K562 (cell line): ENCODE results near the gene PRXL2B. TPM values are rescaled to one million over a fixed set of nuclear protein-coding genes. Genes with fewer than 3 reads are reported as not detected.

Source experiments
- ATAC-seq: fragments of 200-7000 bp; cut with Tn5 transposase; 3 replicates; pipeline ENCODE4 v1.9.1; 2020; ENCODE audit warnings: moderate library complexity
- BruUV-seq: library from RNA; stranded (reverse); fragments of 400-500 nt; replicated peaks from 2 replicates; lab custom pipeline; 2021; lab: Mats Ljungman, UMichigan
- CTCF ChIA-PET: fragments of 300-600 bp; formaldehyde crosslinking; extraction: SDS; loops from one replicate; lab custom pipeline; 2021; ENCODE audit warnings: low intra/inter-chr PET ratio; lab: Yijun Ruan, JAX
- POLR2A ChIA-PET: fragments of 300-600, 350-650 bp; sonication (Branson Sonifier 250); formaldehyde crosslinking; extraction: SDS; loops from one replicate; lab custom pipeline; 2021; ENCODE audit warnings: antibody characterized with exemption, inconsistent platforms; lab: Yijun Ruan, JAX
- DNase-seq, 4 experiments: peaks; one replicate each; pipeline versions ENCODE4 v3.0.0 to v3.0.0-alpha.2; 2011 to 2018; ENCODE audit warnings: low spot score in 3 of 4, mixed read lengths in 3 of 4; ENCODE audit errors: extremely low read depth in 1 of 4
- FAIRE-seq: peaks from 2 replicates; lab custom pipeline; 2011; peaks lifted over from hg19 to GRCh38; lab: Jason Lieb, UNC
- H2AFZ ChIP-seq: 2 replicates; pipeline ENCODE4 v1.6.0; 2011; ENCODE audit warnings: low read depth, low read length, control low read depth, inconsistent platforms
- H3K27ac ChIP-seq: fragments of 200-600 bp; 3 replicates; pipeline ENCODE4 v1.8.0; 2011; ENCODE audit warnings: low read depth, mild to moderate bottlenecking, control low read depth, inconsistent platforms, low read length, moderate library complexity, mixed read lengths; ENCODE audit errors: extremely low read depth
- H3K27me3 ChIP-seq, 2 experiments: fragments of 300-600 bp in 1 of 2; 2 replicates in 1 of 2; 3 replicates in 1 of 2; pipeline versions ENCODE4 v1.6.0 to v1.8.0; 2011; ENCODE audit warnings: inconsistent platforms in 2 of 2, low read length in 2 of 2, mild to moderate bottlenecking in 1 of 2, mixed read lengths in 1 of 2, moderate library complexity in 1 of 2; ENCODE audit not compliant: control insufficient read depth in 2 of 2, insufficient read depth in 2 of 2
- H3K36me3 ChIP-seq: fragments of 300-600 bp; 3 replicates; pipeline ENCODE4 v1.8.0; 2011; ENCODE audit warnings: mild to moderate bottlenecking, low read length, inconsistent platforms; ENCODE audit not compliant: control insufficient read depth, insufficient read depth
- H3K4me1 ChIP-seq, 2 experiments: fragments of 200-600 bp in 1 of 2; replicated peaks in 1 of 2; 2 replicates in 1 of 2; 3 replicates in 1 of 2; pipeline versions ENCODE4 v1.5.1 to v1.8.0; 2011; ENCODE audit warnings: inconsistent platforms in 2 of 2, low read length in 2 of 2, mild to moderate bottlenecking in 1 of 2, mixed read lengths in 1 of 2, moderate library complexity in 1 of 2; ENCODE audit not compliant: control insufficient read depth in 2 of 2, insufficient read depth in 2 of 2
- H3K4me2 ChIP-seq: 2 replicates; pipeline ENCODE4 v1.6.1; 2011; ENCODE audit warnings: low read length, control low read depth, inconsistent platforms, mixed read lengths; ENCODE audit not compliant: insufficient read depth
- H3K4me3 ChIP-seq: fragments of 200-600 bp; sonication (generic), shearing (Covaris generic); 2 replicates; pipeline ENCODE4 v1.5.1; 2016; ENCODE audit warnings: control low read depth, inconsistent platforms
- H3K79me2 ChIP-seq: fragments of 200-600 bp; 3 replicates; pipeline ENCODE4 v1.8.0; 2011; ENCODE audit warnings: low read length, inconsistent platforms; ENCODE audit not compliant: control insufficient read depth, insufficient read depth
- H3K9ac ChIP-seq, 2 experiments: 2 replicates each; pipeline versions ENCODE4 v1.6.0 to v1.6.1; 2011; ENCODE audit warnings: low read depth in 2 of 2, low read length in 2 of 2, control low read depth in 1 of 2, inconsistent platforms in 1 of 2, mild to moderate bottlenecking in 1 of 2, mixed read lengths in 1 of 2; ENCODE audit not compliant: insufficient read depth in 1 of 2
- H3K9me1 ChIP-seq: one replicate; pipeline ENCODE4 v1.6.0; 2011; ENCODE audit warnings: inconsistent platforms, mild to moderate bottlenecking, low read length, moderate library complexity; ENCODE audit not compliant: control insufficient read depth, insufficient read depth
- H3K9me3 ChIP-seq: replicated peaks from 2 replicates; pipeline ENCODE4 v1.5.1; 2011; ENCODE audit warnings: low read depth, low read length, inconsistent platforms; ENCODE audit not compliant: control insufficient read depth, insufficient read depth
- H4K20me1 ChIP-seq: replicated peaks from 2 replicates; pipeline ENCODE4 v1.6.1; 2011; ENCODE audit warnings: low read length, inconsistent platforms, mixed read lengths; ENCODE audit not compliant: control insufficient read depth, insufficient read depth
- CBFA2T2 ChIP-seq: fragments of 450-650 bp; conservative IDR thresholded peaks from 2 replicates; pipeline ENCODE4 v1.6.1; 2017; ENCODE audit warnings: mild to moderate bottlenecking
- PTRF ChIP-seq: fragments of 450-650 bp; IDR thresholded peaks from 2 replicates; pipeline ENCODE4 v1.6.1; 2016; ENCODE audit warnings: mild to moderate bottlenecking, missing genetic modification characterization, missing compliant biosample characterization
- RBBP5 ChIP-seq: fragments of 200-600 bp; sonication (generic); IDR thresholded peaks from 2 replicates; pipeline ENCODE4 v1.6.1; 2012; ENCODE audit warnings: borderline replicate concordance, mild to moderate bottlenecking, low read length, control low read depth, inconsistent platforms; ENCODE audit not compliant: insufficient read depth, poor library complexity, severe bottlenecking
- SRSF3 ChIP-seq: fragments of 200-400 bp; formaldehyde crosslinking; IDR thresholded peaks from 2 replicates; pipeline ENCODE4 v1.6.1; 2016; ENCODE audit warnings: mild to moderate bottlenecking, low read length, moderate library complexity; ENCODE audit not compliant: insufficient read depth
- TCF3 ChIP-seq: sonication (generic); formaldehyde crosslinking; IDR thresholded peaks from 2 replicates; pipeline ENCODE4 v1.4.0; 2020; ENCODE audit warnings: mild to moderate bottlenecking, missing genetic modification reagents
- ZBTB17 ChIP-seq: fragments of 450-650 bp; formaldehyde crosslinking; IDR thresholded peaks from 2 replicates; pipeline ENCODE4 v1.4.0; 2020; ENCODE audit warnings: mild to moderate bottlenecking
- ZNF57 ChIP-seq: fragments of 450-650 bp; formaldehyde crosslinking; IDR thresholded peaks from 2 replicates; pipeline ENCODE4 v1.4.0; 2020; ENCODE audit warnings: mild to moderate bottlenecking, moderate library complexity
- whole genome bisulfite sequencing: fragments of 100-300 bp; shearing (Covaris generic); methylation state at CpG from one replicate; pipeline ENCODE4 v1.1.6; 2016; ENCODE audit warnings: low coverage, mixed read lengths; ENCODE audit not compliant: insufficient coverage; ENCODE audit errors: missing lambda C conversion rate; 5-methylcytosine and 5-hydroxymethylcytosine counted together
- in situ Hi-C: fragments of 300-500 bp; cut with MboI; formaldehyde crosslinking; loops from 4 replicates; pipeline ENCODE4 v1.15.0; 2018; ENCODE audit warnings: inconsistent platforms, mixed read lengths
- intact Hi-C: fragments of 100-400 bp; cut with micrococcal nuclease; formaldehyde crosslinking; loops from 2 replicates; pipeline ENCODE4 v1.14.2; 2022
- polyA plus RNA-seq, 8 experiments: library from polyadenylated mRNA; depleted of rRNA in 4 of 8; stranded (reverse) in 5 of 8; unstranded in 3 of 8; fragments of >200 nt; fragmentation: Nextera tagmentation in 2 of 8; fragmentation: Illumina TruSeq in 1 of 8; extraction: Ambion mirVana in 2 of 8; extraction: Trizol in 1 of 8; gene quantifications; 2 replicates each; pipeline versions ENCODE4 v1.2.1 to v1.2.3, GENCODE V29; 2011 to 2014; ENCODE audit warnings: inconsistent platforms in 1 of 8, missing spikeins in 1 of 8
- total RNA-seq, 7 experiments: library from RNA; depleted of rRNA in 6 of 7; stranded (reverse); fragments of >200 nt in 6 of 7; fragmentation: Illumina TruSeq in 2 of 7; extraction: Trizol in 2 of 7; gene quantifications; 2 replicates each; pipeline versions ENCODE4 v1.2.1 to v1.2.3, GENCODE V29; 2011 to 2021; ENCODE audit warnings: low replicate concordance in 1 of 7
- TF ChIP-seq, protein P1 (sequence below), 2 experiments: IDR thresholded peaks; 2 replicates each; pipeline ENCODE4 v1.6.1; 2012; ENCODE audit warnings: improper control_type of control experiment in 2 of 2, low read depth in 2 of 2, low read length in 2 of 2, borderline replicate concordance in 1 of 2
- TF ChIP-seq, protein P2 (sequence below): fragments of 250-450 bp; sonication (Bioruptor Pico); IDR thresholded peaks from 2 replicates; pipeline ENCODE4 v1.4.0; 2020; ENCODE audit warnings: mild to moderate bottlenecking, moderate library complexity
- TF ChIP-seq, protein P3 (sequence below): fragments of 450-650 bp; IDR thresholded peaks from 2 replicates; pipeline ENCODE4 v1.7.1; 2018; ENCODE audit warnings: mild to moderate bottlenecking, low read depth; ENCODE audit not compliant: partially characterized antibody

Gene PRXL2B
- total and polyA plus RNA-seq, 9 of the 15 experiments (the other 6 are each of a cell fraction or from before 2014, with no cell fraction given), result 0.99 to 25.3 (median 11.8) TPM

DNA sequence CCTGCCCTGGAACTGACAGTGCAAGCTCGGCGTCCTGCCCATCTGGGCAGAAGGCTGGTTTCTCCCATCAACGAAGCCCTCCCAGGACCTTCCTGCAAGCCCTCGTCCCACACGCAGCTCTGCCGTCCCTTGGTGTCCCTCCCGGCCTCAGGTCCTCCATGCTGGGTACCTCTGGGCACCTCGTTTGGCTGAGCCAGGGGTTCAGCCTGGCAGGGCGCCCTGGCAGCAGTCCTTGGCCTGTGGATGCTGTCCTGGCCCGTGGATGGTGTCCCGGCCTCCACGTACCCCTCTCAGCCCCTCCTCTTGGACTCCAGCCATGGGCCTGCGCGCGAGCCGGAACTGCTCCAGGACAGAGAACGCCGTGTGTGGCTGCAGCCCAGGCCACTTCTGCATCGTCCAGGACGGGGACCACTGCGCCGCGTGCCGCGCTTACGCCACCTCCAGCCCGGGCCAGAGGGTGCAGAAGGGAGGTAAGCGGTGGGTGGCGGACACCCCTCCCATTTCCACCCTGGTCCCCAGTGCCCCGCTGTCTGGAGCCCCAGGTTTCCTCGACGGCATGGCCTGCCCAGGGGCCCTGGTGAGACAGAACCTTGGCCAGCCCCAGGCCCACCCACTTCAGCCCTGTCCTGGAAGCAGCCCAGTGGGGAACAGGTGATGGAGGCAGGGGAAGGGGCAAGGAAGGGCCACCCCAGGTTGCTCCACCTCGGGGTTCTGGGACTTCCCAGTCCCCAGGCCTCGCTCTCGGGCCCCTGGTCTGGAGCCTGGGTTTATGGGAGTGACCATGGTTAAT, 26.9 kb upstream of the PRXL2B start (continued):
- no peak for TF ChIP-seq ZBTB17 (CRISPR knock-in tag)
- TF ChIP-seq, protein P1, sequence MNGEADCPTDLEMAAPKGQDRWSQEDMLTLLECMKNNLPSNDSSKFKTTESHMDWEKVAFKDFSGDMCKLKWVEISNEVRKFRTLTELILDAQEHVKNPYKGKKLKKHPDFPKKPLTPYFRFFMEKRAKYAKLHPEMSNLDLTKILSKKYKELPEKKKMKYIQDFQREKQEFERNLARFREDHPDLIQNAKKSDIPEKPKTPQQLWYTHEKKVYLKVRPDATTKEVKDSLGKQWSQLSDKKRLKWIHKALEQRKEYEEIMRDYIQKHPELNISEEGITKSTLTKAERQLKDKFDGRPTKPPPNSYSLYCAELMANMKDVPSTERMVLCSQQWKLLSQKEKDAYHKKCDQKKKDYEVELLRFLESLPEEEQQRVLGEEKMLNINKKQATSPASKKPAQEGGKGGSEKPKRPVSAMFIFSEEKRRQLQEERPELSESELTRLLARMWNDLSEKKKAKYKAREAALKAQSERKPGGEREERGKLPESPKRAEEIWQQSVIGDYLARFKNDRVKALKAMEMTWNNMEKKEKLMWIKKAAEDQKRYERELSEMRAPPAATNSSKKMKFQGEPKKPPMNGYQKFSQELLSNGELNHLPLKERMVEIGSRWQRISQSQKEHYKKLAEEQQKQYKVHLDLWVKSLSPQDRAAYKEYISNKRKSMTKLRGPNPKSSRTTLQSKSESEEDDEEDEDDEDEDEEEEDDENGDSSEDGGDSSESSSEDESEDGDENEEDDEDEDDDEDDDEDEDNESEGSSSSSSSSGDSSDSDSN (IDR thresholded peaks at IDR 0.05; ENCODE audit: borderline replicate concordance in 1 of 2, low read depth in 2 of 2, low read length in 2 of 2), result peak in 1 of 2 experiments; percentile 32; a peak in 1 of 4 replicates

DNA sequence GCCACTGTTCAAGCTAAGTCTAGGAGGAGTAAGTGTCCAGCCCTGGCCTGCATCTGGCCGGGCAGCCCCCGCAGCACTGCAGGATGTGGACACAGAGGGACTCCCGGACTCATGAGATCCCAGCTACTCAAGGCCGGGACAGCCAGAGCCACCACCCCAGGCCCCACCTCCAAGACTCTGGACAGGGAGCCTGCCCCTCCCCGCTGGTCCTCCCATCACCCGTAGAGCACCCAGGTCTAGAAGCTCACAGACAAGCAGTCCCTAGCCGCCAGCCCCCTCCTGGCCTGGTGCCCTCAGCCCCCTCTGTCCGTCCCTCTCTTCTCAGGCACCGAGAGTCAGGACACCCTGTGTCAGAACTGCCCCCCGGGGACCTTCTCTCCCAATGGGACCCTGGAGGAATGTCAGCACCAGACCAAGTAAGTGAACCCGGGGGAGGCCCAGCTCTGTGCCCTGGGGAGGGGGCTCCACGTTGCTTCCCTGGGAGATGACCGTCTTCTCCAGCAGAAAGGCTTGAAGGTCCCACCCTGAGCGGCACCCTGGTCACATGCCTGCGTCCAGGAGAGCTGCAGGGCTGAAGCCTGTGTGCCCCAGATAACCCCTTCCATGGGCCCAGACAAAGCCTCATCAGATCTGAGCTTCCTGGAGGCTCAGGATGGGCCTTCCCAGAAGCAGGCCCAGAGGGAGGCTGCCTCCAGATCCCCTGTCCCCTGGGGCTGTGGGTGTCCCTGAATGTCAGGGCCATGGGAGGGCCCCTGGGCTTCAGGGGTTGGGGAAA, 26.1 kb upstream of the PRXL2B start:
- Histone ChIP-seq H3K4me2 (peak overlapping the region; percentile 20; the same call in 1 of the 2 replicates), H2AFZ (peak overlapping the region; percentile 34; the same call in 1 of the 2 replicates), H3K79me2 (no peaks in the 10 kb centered on the region), H3K4me3 (no peak overlapping the region), H3K36me3 (no peaks in the 10 kb centered on the region), H3K4me1 (peaks cover 23 to 84% of the 10 kb centered on the region in 2 experiments), H3K9ac (peak overlapping the region in 1 of 2 experiments; percentile 70; a peak in 2 of 4 replicates), H3K9me1 (no peaks in the 10 kb centered on the region), H4K20me1 (no peaks in the 10 kb centered on the region), H3K9me3 (no peaks in the 10 kb centered on the region), H3K27ac (no peak overlapping the region), H3K27me3 (peaks cover 10 to 24% of the 10 kb centered on the region in 2 experiments; a peak in 4 of 5 replicates)
- intact Hi-C loops (no loop called here), in situ Hi-C loops (no loop called here)
- DNase-seq, result peak in 2 of 4 experiments; percentile 39 to 73
- 19% methylated on average over 14 of the region's 15 CpGs for WGBS
- BruUV-seq, result no TSS peak
- FAIRE-seq, result peak; percentile 56
- POLR2A ChIA-PET, result interaction anchor here (0.6 to 3.3 kb wide), 9 partner anchors 11 to 410 kb away, joined by 3 to 13 read pairs (median 3); partner anchors contain the start of gene PRXL2B
- CTCF ChIA-PET, result no interaction called here
- ATAC-seq, result peak; percentile 22
- TF ChIP-seq, protein P2, sequence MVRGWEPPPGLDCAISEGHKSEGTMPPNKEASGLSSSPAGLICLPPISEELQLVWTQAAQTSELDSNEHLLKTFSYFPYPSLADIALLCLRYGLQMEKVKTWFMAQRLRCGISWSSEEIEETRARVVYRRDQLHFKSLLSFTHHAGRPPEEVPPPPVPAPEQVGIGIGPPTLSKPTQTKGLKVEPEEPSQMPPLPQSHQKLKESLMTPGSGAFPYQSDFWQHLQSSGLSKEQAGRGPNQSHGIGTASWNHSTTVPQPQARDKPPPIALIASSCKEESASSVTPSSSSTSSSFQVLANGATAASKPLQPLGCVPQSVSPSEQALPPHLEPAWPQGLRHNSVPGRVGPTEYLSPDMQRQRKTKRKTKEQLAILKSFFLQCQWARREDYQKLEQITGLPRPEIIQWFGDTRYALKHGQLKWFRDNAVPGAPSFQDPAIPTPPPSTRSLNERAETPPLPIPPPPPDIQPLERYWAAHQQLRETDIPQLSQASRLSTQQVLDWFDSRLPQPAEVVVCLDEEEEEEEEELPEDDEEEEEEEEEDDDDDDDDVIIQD (CRISPR knock-in tag), result no peak
- TF ChIP-seq TCF3 (CRISPR knock-in tag), result peak; percentile 78
- no peak for TF ChIP-seq ZNF57 (CRISPR knock-in tag)
- TF ChIP-seq CBFA2T2, result peak; percentile 33; the same call in 1 of the 2 replicates
- TF ChIP-seq SRSF3, result no peak
- no peak for TF ChIP-seq PTRF (tag)
- no peak for TF ChIP-seq RBBP5
- TF ChIP-seq, protein P3, sequence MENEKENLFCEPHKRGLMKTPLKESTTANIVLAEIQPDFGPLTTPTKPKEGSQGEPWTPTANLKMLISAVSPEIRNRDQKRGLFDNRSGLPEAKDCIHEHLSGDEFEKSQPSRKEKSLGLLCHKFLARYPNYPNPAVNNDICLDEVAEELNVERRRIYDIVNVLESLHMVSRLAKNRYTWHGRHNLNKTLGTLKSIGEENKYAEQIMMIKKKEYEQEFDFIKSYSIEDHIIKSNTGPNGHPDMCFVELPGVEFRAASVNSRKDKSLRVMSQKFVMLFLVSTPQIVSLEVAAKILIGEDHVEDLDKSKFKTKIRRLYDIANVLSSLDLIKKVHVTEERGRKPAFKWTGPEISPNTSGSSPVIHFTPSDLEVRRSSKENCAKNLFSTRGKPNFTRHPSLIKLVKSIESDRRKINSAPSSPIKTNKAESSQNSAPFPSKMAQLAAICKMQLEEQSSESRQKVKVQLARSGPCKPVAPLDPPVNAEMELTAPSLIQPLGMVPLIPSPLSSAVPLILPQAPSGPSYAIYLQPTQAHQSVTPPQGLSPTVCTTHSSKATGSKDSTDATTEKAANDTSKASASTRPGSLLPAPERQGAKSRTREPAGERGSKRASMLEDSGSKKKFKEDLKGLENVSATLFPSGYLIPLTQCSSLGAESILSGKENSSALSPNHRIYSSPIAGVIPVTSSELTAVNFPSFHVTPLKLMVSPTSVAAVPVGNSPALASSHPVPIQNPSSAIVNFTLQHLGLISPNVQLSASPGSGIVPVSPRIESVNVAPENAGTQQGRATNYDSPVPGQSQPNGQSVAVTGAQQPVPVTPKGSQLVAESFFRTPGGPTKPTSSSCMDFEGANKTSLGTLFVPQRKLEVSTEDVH, result no peak
